B cell (primary cell): ENCODE measurements around the gene ZNF705A. TPM values are rescaled to one million over a fixed set of nuclear protein-coding genes. Genes with fewer than 3 reads are reported as not detected.
"Not testable (repeated sequence)": the region's sequence is repeated elsewhere in the genome, so short reads cannot be mapped to it uniquely, and the experiment has no call there.

Source experiments
- ATAC-seq: fragments of 200-7000 bp; cut with Tn5 transposase; one replicate; pipeline ENCODE4 v1.10.0; 2021; ENCODE audit warnings: low read depth, mild to moderate bottlenecking, moderate number of reproducible peaks, moderate library complexity
- CTCF ChIA-PET: fragments of 350-600 bp; sonication (Branson Sonifier 250); formaldehyde crosslinking; loops from one replicate; lab custom pipeline; 2021; ENCODE audit warnings: antibody characterized with exemption, inconsistent platforms; lab: Charles Lee
- POLR2A ChIA-PET: fragments of 350-600 bp; sonication (Branson Sonifier 250); formaldehyde crosslinking; loops from one replicate; lab custom pipeline; 2021; ENCODE audit warnings: antibody characterized with exemption; lab: Charles Lee
- DNase-seq: peaks from one replicate; pipeline ENCODE4 v3.0.0; 2013
- H2AFZ ChIP-seq: 2 replicates; pipeline ENCODE4 v1.6.1; 2012; ENCODE audit warnings: mild to moderate bottlenecking, low read depth, low read length; ENCODE audit not compliant: insufficient read depth, poor library complexity, severe bottlenecking
- H3K27ac ChIP-seq, 2 donors: 1 replicate in 1 of 2; 2 replicates in 1 of 2; pipeline ENCODE4 v1.5.1; 2012 to 2013; ENCODE audit warnings: low read length in 2 of 2, mild to moderate bottlenecking in 2 of 2, moderate library complexity in 1 of 2
- H3K27me3 ChIP-seq, 4 experiments: fragments of 200-600 bp in 1 of 4; sonication (generic) in 1 of 4; replicated peaks in 1 of 4; 1 replicate in 2 of 4; 2 replicates in 2 of 4; pipeline versions ENCODE4 v1.6.1 to v1.7.0; 2013 to 2016; ENCODE audit warnings: low read length in 3 of 4, mild to moderate bottlenecking in 2 of 4, mixed read lengths in 1 of 4, moderate library complexity in 1 of 4; ENCODE audit not compliant: insufficient read depth in 4 of 4, control insufficient read depth in 3 of 4; ENCODE audit errors: control extremely low read depth in 1 of 4
- H3K36me3 ChIP-seq, 2 experiments: replicated peaks in 1 of 2; 1 replicate in 1 of 2; 2 replicates in 1 of 2; pipeline versions ENCODE4 v1.6.1 to v1.7.1; 2013; ENCODE audit warnings: low read length in 1 of 2; ENCODE audit not compliant: insufficient read depth in 2 of 2, control insufficient read depth in 1 of 2; ENCODE audit errors: control extremely low read depth in 1 of 2, extremely low read depth in 1 of 2
- H3K4me1 ChIP-seq, 2 donors: fragments of 200-600 bp in 1 of 2; sonication (generic) in 1 of 2; 1 replicate in 1 of 2; 2 replicates in 1 of 2; pipeline versions ENCODE4 v1.5.1 to v1.6.1; 2013 to 2017; ENCODE audit warnings: low read length in 2 of 2; ENCODE audit not compliant: control insufficient read depth in 2 of 2, insufficient read depth in 2 of 2
- H3K4me2 ChIP-seq: replicated peaks from 2 replicates; pipeline ENCODE3; 2012; ENCODE audit warnings: mild to moderate bottlenecking, low read depth, low read length; ENCODE audit not compliant: poor library complexity, severe bottlenecking
- H3K4me3 ChIP-seq, 5 experiments: fragments of 200-600 bp in 1 of 5; sonication (generic) in 1 of 5; 1 replicate in 3 of 5; 2 replicates in 2 of 5; pipeline versions ENCODE4 v1.5.1 to v1.7.0; 2011 to 2016; ENCODE audit warnings: low read length in 4 of 5, mild to moderate bottlenecking in 4 of 5, low read depth in 2 of 5, control low read depth in 1 of 5, moderate library complexity in 1 of 5; ENCODE audit not compliant: insufficient read depth in 1 of 5; ENCODE audit errors: control extremely low read depth in 1 of 5, extremely low read depth in 1 of 5
- H3K79me2 ChIP-seq: fragments of 200-600 bp; sonication (generic); one replicate; pipeline ENCODE4 v1.6.0; 2016; ENCODE audit warnings: low read length; ENCODE audit not compliant: control insufficient read depth, insufficient read depth
- H3K9ac ChIP-seq: fragments of 200-600 bp; sonication (generic); 2 replicates; pipeline ENCODE4 v1.6.1; 2017; ENCODE audit warnings: mild to moderate bottlenecking, low read length, moderate library complexity
- H3K9me3 ChIP-seq, 3 donors: one replicate each; pipeline versions ENCODE4 v1.6.1 to v1.7.1; 2013; ENCODE audit warnings: low read length in 2 of 3; ENCODE audit not compliant: control insufficient read depth in 2 of 3, insufficient read depth in 1 of 3; ENCODE audit errors: control extremely low read depth in 1 of 3
- H4K20me1 ChIP-seq: 2 replicates; pipeline ENCODE4 v1.6.0; 2012; ENCODE audit warnings: mild to moderate bottlenecking, low read length; ENCODE audit not compliant: insufficient read depth, control insufficient read depth, poor library complexity, severe bottlenecking
- H3K27ac Mint-ChIP-seq: one replicate; pipeline ENCODE4 v1.8.0; 2021; ENCODE audit warnings: mixed read lengths
- H3K27me3 Mint-ChIP-seq: one replicate; pipeline ENCODE4 v1.8.0; 2021; ENCODE audit warnings: mixed read lengths
- H3K4me1 Mint-ChIP-seq: one replicate; pipeline ENCODE4 v1.8.0; 2021; ENCODE audit warnings: mixed read lengths
- H3K4me3 Mint-ChIP-seq: one replicate; pipeline ENCODE4 v1.8.0; 2021; ENCODE audit warnings: mixed read lengths
- H3K9me3 Mint-ChIP-seq: one replicate; pipeline ENCODE4 v1.8.0; 2022; ENCODE audit warnings: mixed read lengths; ENCODE audit not compliant: insufficient read depth
- WGBS: methylation state at CpG from one replicate; pipeline ENCODE4 v1.1.5; 2013; ENCODE audit warnings: missing lambda C conversion rate; ENCODE audit not compliant: insufficient coverage; 5-methylcytosine and 5-hydroxymethylcytosine counted together
- intact Hi-C: fragments of 100-400 bp; cut with micrococcal nuclease; formaldehyde crosslinking; loops from one replicate; pipeline ENCODE4 v1.10.0; 2022
- polyA plus RNA-seq: library from polyadenylated mRNA; depleted of rRNA; stranded (reverse); fragments of >200 nt; gene quantifications from 2 replicates; pipeline ENCODE4 v1.2.3, GENCODE V29; 2012
- total RNA-seq, 2 donors: library from RNA; stranded (reverse); fragments of 120-200 nt in 1 of 2; gene quantifications; 1 replicate in 1 of 2; 2 replicates in 1 of 2; pipeline versions ENCODE4 v1.2.3 to v1.2.4, GENCODE V29; 2013 to 2022

The ZNF705A gene
- total and polyA plus RNA-seq, 2 donors (not counting 1 experiment from before 2014, with no cell fraction given): not detected

- not testable (repeated sequence) for H3K4me3 Mint-ChIP-seq
- no CpG with 5 or more reads among the region's 23 CpGs for WGBS
Observed at GRCh38 chr12:8183346-8183745, 26.5 kb downstream of the ZNF705A start.

DNA sequence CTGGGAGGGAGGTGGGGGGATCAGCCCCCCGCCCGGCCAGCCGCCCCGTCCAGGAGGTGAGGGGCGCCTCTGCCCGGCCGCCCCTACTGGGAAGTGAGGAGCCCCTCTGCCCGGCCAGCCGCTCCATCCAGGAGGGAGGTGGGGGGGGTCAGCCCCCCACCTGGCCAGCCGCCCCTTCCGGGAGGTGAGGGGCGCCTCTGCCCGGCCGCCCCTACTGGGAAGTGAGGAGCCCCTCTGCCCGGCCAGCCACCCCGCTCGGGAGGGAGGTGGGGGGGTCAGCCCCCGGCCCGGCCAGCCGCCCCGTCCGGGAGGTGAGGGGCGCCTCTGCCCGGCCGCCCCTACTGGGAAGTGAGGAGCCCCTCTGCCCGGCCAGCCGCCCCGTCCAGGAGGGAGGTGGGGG is 27.4 kb downstream of the ZNF705A start:
- no CpG with 5 or more reads among the region's 28 CpGs for WGBS
- H3K27me3 ChIP-seq: not testable (repeated sequence)

More at GRCh38 chr12:8183346-8183745, 26.5 kb downstream of the ZNF705A start:
- H3K27ac ChIP-seq, POLR2A ChIA-PET, H3K27me3 Mint-ChIP-seq, H3K36me3 ChIP-seq, intact Hi-C loops, H3K4me1 ChIP-seq, H3K27ac Mint-ChIP-seq, H4K20me1 ChIP-seq, H3K9me3 ChIP-seq, H3K27me3 ChIP-seq, ATAC-seq, CTCF ChIA-PET, H3K4me3 ChIP-seq, H3K9ac ChIP-seq, H3K4me2 ChIP-seq, H2AFZ ChIP-seq, DNase-seq, H3K79me2 ChIP-seq, H3K9me3 Mint-ChIP-seq: not testable (repeated sequence)
- peaks cover 14% of the 10 kb centered on the region for H3K4me1 Mint-ChIP-seq

DNA sequence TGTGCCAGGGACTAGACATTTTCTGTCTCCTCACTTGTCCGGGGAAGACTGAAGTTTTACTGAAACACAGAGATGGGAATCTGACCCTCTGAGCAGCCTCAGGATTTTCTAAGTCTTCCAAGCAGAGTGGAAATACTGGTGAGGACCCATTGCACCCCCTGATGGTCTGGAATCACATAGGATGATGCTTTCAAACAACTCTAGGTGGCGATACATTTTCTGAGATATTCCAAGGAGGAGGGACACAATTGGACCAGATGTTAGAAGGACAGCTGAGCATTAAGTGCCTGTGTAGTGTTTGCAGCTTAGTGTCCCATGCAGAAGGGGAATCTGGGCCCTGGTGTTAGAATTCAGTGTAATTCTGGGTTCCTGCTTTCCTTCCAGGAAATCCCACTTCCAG is 31.3 kb downstream of the ZNF705A start:
- H3K9ac ChIP-seq, H3K27ac Mint-ChIP-seq, intact Hi-C loops, H4K20me1 ChIP-seq, H3K27me3 ChIP-seq, H3K9me3 ChIP-seq, H3K4me1 Mint-ChIP-seq, H3K36me3 ChIP-seq, H3K4me3 ChIP-seq, H3K27ac ChIP-seq, H3K4me2 ChIP-seq, H3K4me1 ChIP-seq, H2AFZ ChIP-seq, H3K4me3 Mint-ChIP-seq, ATAC-seq, DNase-seq, H3K27me3 Mint-ChIP-seq, CTCF ChIA-PET, H3K9me3 Mint-ChIP-seq, POLR2A ChIA-PET, H3K79me2 ChIP-seq: not testable (repeated sequence)
- 88% methylated on average over 2 of the region's 2 CpGs for WGBS

More for the DNA sequence above, 27.4 kb downstream of the ZNF705A start:
- H3K27ac Mint-ChIP-seq, H3K27ac ChIP-seq, H3K4me3 ChIP-seq, H3K27me3 Mint-ChIP-seq, H3K4me2 ChIP-seq, DNase-seq, H3K4me1 ChIP-seq, ATAC-seq, POLR2A ChIA-PET, H3K4me3 Mint-ChIP-seq, H3K9ac ChIP-seq, H3K36me3 ChIP-seq, intact Hi-C loops, H3K9me3 Mint-ChIP-seq, CTCF ChIA-PET, H2AFZ ChIP-seq, H3K79me2 ChIP-seq, H3K9me3 ChIP-seq, H4K20me1 ChIP-seq: not testable (repeated sequence)
- peaks cover 14% of the 10 kb centered on the region for H3K4me1 Mint-ChIP-seq

DNA sequence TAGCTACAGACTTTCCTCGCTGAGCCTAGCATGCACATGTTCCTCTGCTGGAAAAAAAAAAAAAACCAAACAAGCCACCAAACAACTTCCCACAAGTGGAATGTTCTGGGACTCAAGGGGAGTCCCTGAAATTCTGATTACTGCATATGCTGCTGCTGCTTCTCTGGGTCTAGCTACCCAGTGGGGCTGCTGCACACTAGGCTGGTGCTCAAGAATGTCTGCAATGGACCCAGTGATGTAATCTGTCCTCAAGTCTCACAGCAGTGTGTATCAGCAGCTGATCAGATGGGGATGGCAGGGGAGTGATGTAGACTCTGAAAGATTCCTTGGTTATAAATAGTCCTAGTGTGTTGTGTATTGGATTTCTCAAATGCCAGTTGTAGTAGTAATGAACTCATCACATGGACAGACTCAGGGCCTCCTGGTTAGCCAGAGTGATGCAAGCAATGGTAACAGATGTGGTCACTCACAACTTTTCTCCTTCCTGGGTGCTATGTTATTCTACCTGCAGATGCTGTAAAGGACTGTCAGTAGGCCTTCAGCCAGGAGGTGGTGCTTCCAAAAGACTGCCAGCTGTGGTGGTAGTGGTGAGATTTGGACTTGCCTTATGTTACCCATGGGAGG is 41.0 kb downstream of the ZNF705A start:
- H3K36me3 ChIP-seq, H3K27me3 ChIP-seq, H3K79me2 ChIP-seq, H3K4me3 Mint-ChIP-seq, DNase-seq, H3K27ac ChIP-seq, intact Hi-C loops, H3K4me2 ChIP-seq, H3K27me3 Mint-ChIP-seq, CTCF ChIA-PET, H3K4me1 ChIP-seq, H3K27ac Mint-ChIP-seq, H2AFZ ChIP-seq, H4K20me1 ChIP-seq, POLR2A ChIA-PET, H3K9ac ChIP-seq, ATAC-seq, H3K9me3 Mint-ChIP-seq, H3K9me3 ChIP-seq, H3K4me3 ChIP-seq, H3K4me1 Mint-ChIP-seq: not testable (repeated sequence)
- WGBS: no CpG with 5 or more reads among the region's 1 CpG
